ENCODE measurements around the gene MAL.
A peak's percentile ranks its signal among the peaks of the same experiment; 100 is the strongest.

MAL gene

DNA sequence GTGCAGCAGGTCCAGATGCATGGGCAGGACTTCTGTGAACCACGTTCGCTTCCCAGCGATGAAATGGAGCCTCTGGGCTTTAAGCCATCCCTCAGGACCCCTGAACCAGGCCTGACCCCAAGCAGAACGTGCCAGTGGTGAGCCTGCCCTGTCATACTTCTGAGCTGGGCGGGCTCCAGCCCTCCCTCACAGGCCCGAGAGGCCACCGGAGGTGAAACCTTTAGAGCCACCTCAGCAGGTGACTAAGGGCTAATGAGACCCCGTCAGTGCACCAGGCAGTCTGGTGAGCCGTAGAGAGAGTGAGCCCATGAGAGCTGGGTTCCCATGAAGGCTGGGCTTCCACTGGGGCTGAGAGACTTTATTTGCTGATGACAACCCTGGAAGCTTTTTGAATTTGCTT, 8.9 kb upstream of the MAL start:
- DNase-seq (ENCODE audit: low read depth): no peak

GRCh38 chr2:95017071-95017501, 8.4 kb upstream of the MAL start:
- DNase-seq (ENCODE audit: low read depth): no peak

- DNase-seq (ENCODE audit: low read depth): no peak
These were observed 7.7 kb upstream of the MAL start for GRCh38 chr2:95017836-95018235.

DNA sequence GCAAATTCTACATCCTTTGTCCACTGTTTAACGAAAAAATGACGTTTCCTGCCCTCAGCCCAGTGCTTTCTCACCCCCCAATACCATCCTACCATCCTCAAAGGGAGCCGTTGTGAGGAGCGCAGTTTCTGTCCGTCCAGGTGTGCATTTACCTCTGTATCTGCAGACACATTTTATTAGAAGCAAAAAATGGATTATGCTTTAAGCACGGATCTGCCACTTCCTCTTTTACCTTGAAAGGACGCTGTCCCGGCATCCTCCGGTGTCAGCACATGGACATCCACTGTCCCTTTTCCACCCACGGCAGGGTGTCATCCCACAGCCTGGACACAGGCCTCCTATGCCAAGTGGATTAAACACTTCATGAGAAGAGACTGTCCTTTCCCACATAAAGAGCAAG, 7.2 kb upstream of the MAL start:
- DNase-seq (ENCODE audit: low read depth): no peak

- DNase-seq (ENCODE audit: low read depth): no peak
These were observed 6.5 kb upstream of the MAL start for GRCh38 chr2:95018861-95019550.

DNA sequence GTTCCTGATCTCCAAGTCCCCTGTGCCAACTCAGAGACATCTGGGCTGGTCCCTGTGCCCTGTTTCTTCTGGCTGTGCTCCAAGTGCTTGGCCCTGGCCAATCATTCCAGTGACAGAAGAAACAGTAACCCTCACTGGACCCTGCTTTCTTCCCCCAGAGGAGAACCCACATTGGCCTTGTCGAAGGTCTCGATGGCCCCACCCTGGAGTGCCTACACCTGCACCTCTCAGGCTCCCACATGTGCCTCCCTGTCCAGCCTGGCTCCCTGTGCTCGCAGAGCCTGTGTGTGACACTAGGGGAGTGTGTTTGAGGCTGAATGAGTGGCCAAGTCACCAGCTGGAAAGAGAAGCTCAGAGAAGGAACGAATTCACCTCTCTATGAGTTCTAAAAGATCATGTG, 5.9 kb upstream of the MAL start:
- no peak for DNase-seq (ENCODE audit: low read depth)

- DNase-seq (ENCODE audit: low read depth): no peak
These were observed 5.1 kb upstream of the MAL start for GRCh38 chr2:95020275-95021022.

DNA sequence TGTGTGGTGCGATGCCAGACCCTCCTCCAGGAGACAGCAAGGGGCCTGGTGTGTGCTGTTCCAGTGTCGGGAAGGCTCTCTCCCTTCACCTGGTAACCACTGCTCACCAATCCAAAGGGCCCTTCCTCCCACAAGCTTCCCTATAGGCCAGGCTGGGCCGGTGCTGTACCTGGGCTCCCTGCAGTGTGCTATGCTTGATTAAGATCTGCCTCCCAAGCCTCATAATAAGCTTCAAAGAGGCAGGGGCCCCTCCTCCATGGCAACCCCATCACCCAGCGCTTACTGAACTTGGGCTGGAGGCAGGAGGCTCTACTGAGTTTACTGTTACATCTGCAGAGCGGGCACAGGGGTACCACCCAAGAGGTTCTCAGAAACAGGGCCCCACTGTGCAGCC, 4.5 kb upstream of the MAL start:
- DNase-seq (ENCODE audit: low read depth): no peak

DNA sequence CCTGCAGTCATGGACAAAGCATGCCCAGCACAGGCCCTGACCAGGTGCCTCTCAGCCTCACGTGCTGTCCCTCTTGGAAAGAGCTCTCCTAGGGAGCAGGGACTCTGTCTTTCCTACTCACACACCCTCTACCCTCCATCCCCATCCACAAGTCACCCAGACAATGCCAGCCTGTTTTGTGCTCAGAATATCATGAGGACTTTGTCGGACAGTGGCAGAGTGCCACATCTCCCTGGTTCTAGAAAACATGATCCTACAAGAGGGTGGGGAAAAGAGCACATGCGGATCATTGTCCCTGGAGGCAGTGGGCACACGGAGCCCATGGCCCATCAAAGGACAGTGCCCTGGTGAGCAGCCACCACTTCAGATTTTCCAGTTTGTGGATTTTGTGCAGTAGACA, 3.7 kb upstream of the MAL start:
- DNase-seq (ENCODE audit: low read depth): no peak

GRCh38 chr2:95022309-95023221, 2.9 kb upstream of the MAL start:
- DNase-seq (ENCODE audit: low read depth): peak; percentile 81

- DNase-seq (ENCODE audit: low read depth): peak; percentile 43
These were observed 2.3 kb upstream of the MAL start for GRCh38 chr2:95023222-95023597.

GRCh38 chr2:95024371-95024770, 1.1 kb upstream of the MAL start:
- no peak for DNase-seq (ENCODE audit: low read depth)

- no peak for DNase-seq (ENCODE audit: low read depth)
These were observed 525 bp upstream of the MAL start for GRCh38 chr2:95024960-95025405.

- DNase-seq (ENCODE audit: low read depth): no peak
These were observed 1.2 kb downstream of the MAL start for GRCh38 chr2:95026471-95027368.

DNA sequence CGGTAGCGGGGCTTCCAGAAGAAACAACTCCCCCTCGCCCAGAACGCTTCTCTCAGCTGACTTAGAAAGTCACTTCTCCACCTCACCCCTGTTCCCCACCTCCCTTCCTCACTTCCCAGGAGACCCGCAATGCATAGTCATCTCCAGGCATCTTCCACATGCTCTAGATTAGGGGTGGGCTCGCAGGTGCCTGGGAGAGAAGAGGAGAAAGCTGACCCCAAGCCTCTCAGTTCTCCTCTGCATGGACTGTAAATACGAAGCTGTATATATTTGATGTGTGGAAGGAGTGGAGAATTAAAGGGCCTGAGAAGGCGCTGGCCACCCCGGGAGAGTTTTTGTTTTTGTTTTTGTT, 1.8 kb downstream of the MAL start:
- DNase-seq (ENCODE audit: low read depth): no peak

GRCh38 chr2:95029898-95030341, 4.4 kb downstream of the MAL start:
- no peak for DNase-seq (ENCODE audit: low read depth)

- DNase-seq (ENCODE audit: low read depth): no peak
These were observed 5.0 kb downstream of the MAL start for GRCh38 chr2:95030496-95030895.

GRCh38 chr2:95031076-95031725, 5.7 kb downstream of the MAL start:
- no peak for DNase-seq (ENCODE audit: low read depth)

GRCh38 chr2:95031726-95032116, 6.2 kb downstream of the MAL start:
- no peak for DNase-seq (ENCODE audit: low read depth)

DNA sequence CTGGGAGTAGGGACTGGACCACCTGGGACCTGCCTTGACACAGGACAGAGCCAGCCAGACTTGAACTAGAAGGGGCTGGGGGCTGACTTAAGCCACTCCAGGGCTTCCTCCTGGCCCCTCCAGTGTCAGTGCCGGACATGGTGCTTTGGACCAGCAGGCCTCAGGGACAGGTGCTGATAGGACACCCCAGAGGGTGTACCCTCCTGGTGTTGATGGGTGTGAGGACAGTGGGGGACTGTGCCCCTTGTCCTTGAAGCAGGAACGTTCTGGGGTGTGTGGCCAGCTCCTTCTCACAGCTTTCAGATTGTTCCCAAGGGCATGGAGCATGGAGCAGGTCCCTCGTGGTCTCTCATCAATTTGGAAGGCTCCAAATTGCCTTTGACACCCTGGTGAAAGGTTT, 6.8 kb downstream of the MAL start:
- DNase-seq (ENCODE audit: low read depth): no peak
